ENCODE data around the gene KCNQ1. TPM values are rescaled to one million over a fixed set of nuclear protein-coding genes. Genes with fewer than 3 reads are reported as not detected.

KCNQ1 gene
- total and polyA plus RNA-seq, 2 experiments from 2014 or later, result 0.45 to 0.87 TPM

DNA sequence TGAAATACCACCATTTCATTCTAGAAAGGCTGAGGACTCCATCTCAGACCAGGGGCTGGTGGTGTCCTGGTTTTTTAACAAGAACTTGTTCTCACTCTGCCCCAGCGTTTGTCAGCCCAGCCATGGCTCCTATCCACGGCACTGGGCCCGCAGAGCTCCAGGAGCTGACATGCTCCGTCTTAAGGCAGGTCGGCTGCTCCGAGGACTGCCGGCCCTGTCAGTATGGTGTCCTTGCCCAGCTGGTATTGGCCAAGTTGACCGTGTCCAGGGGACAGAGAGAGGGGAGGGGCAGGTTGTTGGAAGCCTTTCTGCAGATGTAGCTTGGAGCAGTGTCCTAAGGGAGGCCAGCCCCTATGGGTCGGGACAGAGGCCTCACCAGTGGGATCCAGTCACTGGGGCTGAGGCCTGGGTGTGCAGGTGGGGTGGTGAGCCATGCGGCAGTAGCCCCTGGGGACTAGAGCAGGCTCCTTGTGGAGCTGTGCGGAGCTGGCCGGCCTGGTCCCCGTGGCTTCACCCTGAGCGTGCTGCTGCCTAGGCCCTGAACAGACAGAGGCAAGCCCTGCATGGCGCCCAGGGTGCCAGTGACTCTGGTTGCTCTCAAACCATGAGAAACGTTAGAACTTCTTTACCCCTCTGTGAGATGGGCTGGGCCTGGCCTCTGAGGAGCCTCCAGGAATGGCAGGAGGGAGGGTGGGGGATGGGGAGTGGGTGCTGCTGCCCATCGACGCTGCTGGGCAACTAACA lies 294.9 kb downstream of the KCNQ1 start:
- peaks cover 15% of the 10 kb centered on the region; the same call in 1 of the 2 replicates for H3K27me3 ChIP-seq (ENCODE audit: insufficient read depth)
- H3K27me3 Mint-ChIP-seq (ENCODE audit: insufficient read depth, low read depth, poor library complexity), result peaks cover 35% of the 10 kb centered on the region

More for the DNA sequence above, 294.9 kb downstream of the KCNQ1 start:
- Histone ChIP-seq H2AFZ (no peak overlapping the region), H3K36me3 (ENCODE audit: insufficient read depth) (no peaks in the 10 kb centered on the region), H3K4me3 (no peak overlapping the region), H3F3A (replicated peaks; ENCODE audit: low read depth) (no peaks in the 10 kb centered on the region), H3K4me2 (no peak overlapping the region), H3K79me2 (replicated peaks; ENCODE audit: insufficient read depth) (no peaks in the 10 kb centered on the region), H3K4me1 (ENCODE audit: insufficient read depth) (no peaks in the 10 kb centered on the region), H3K27ac (ENCODE audit: low read depth) (no peak overlapping the region), H3K9me2 (ENCODE audit: insufficient read depth) (no peaks in the 10 kb centered on the region), H4K20me1 (replicated peaks; ENCODE audit: insufficient read depth) (no peaks in the 10 kb centered on the region)
- Mint-ChIP-seq H3K27ac (no peak overlapping the region), H3K4me3 (no peak overlapping the region; the same call in 2 of the 3 replicates), H3K9me3 (peaks cover 3% of the 10 kb centered on the region; the same call in 1 of the 3 replicates), H3K36me3 (ENCODE audit: low read depth) (no peaks in the 10 kb centered on the region), H3K4me1 (no peaks in the 10 kb centered on the region; the same call in 1 of the 3 replicates)
- DNase-seq (ENCODE audit: low spot score) (no peak), ATAC-seq (no peak)
- TF ChIP-seq ZNF114 (CRISPR knock-in tag; IDR thresholded peaks at IDR 0.05) (no peak), CTCF (conservative IDR thresholded peaks at IDR 0.05; ENCODE audit: low read depth in 2 of 2) (no peak), CREB1 (CRISPR knock-in tag; IDR thresholded peaks at IDR 0.05; ENCODE audit: low read depth) (no peak), JUNB (IDR thresholded peaks at IDR 0.05; ENCODE audit: unreplicated experiment) (no peak), POLR2AphosphoS5 (IDR thresholded peaks at IDR 0.05; ENCODE audit: low read depth) (no peak), EZH2phosphoT487 (IDR thresholded peaks at IDR 0.05; ENCODE audit: unreplicated experiment) (no peak), ZNF331 (CRISPR knock-in tag; IDR thresholded peaks at IDR 0.05; ENCODE audit: low read depth) (no peak), NANOG (IDR thresholded peaks at IDR 0.05; ENCODE audit: borderline replicate concordance) (no peak), STAT1 (IDR thresholded peaks at IDR 0.05; ENCODE audit: unreplicated experiment) (no peak), EZH2 (IDR thresholded peaks at IDR 0.05; ENCODE audit: low read depth, unreplicated experiment) (no peak)
- TF ChIP-seq, protein P1, sequence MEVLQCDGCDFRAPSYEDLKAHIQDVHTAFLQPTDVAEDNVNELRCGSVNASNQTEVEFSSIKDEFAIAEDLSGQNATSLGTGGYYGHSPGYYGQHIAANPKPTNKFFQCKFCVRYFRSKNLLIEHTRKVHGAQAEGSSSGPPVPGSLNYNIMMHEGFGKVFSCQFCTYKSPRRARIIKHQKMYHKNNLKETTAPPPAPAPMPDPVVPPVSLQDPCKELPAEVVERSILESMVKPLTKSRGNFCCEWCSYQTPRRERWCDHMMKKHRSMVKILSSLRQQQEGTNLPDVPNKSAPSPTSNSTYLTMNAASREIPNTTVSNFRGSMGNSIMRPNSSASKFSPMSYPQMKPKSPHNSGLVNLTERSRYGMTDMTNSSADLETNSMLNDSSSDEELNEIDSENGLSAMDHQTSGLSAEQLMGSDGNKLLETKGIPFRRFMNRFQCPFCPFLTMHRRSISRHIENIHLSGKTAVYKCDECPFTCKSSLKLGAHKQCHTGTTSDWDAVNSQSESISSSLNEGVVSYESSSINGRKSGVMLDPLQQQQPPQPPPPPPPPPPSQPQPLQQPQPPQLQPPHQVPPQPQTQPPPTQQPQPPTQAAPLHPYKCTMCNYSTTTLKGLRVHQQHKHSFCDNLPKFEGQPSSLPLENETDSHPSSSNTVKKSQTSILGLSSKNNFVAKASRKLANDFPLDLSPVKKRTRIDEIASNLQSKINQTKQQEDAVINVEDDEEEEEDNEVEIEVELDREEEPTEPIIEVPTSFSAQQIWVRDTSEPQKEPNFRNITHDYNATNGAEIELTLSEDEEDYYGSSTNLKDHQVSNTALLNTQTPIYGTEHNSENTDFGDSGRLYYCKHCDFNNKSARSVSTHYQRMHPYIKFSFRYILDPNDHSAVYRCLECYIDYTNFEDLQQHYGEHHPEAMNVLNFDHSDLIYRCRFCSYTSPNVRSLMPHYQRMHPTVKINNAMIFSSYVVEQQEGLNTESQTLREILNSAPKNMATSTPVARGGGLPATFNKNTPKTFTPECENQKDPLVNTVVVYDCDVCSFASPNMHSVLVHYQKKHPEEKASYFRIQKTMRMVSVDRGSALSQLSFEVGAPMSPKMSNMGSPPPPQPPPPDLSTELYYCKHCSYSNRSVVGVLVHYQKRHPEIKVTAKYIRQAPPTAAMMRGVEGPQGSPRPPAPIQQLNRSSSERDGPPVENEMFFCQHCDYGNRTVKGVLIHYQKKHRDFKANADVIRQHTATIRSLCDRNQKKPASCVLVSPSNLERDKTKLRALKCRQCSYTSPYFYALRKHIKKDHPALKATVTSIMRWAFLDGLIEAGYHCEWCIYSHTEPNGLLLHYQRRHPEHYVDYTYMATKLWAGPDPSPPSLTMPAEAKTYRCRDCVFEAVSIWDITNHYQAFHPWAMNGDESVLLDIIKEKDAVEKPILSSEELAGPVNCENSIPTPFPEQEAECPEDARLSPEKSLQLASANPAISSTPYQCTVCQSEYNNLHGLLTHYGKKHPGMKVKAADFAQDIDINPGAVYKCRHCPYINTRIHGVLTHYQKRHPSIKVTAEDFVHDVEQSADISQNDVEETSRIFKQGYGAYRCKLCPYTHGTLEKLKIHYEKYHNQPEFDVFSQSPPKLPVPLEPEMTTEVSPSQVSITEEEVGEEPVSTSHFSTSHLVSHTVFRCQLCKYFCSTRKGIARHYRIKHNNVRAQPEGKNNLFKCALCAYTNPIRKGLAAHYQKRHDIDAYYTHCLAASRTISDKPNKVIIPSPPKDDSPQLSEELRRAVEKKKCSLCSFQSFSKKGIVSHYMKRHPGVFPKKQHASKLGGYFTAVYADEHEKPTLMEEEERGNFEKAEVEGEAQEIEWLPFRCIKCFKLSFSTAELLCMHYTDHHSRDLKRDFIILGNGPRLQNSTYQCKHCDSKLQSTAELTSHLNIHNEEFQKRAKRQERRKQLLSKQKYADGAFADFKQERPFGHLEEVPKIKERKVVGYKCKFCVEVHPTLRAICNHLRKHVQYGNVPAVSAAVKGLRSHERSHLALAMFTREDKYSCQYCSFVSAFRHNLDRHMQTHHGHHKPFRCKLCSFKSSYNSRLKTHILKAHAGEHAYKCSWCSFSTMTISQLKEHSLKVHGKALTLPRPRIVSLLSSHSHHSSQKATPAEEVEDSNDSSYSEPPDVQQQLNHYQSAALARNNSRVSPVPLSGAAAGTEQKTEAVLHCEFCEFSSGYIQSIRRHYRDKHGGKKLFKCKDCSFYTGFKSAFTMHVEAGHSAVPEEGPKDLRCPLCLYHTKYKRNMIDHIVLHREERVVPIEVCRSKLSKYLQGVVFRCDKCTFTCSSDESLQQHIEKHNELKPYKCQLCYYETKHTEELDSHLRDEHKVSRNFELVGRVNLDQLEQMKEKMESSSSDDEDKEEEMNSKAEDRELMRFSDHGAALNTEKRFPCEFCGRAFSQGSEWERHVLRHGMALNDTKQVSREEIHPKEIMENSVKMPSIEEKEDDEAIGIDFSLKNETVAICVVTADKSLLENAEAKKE (CRISPR knock-in tag; IDR thresholded peaks at IDR 0.05), result no peak
- TF ChIP-seq, protein P2, sequence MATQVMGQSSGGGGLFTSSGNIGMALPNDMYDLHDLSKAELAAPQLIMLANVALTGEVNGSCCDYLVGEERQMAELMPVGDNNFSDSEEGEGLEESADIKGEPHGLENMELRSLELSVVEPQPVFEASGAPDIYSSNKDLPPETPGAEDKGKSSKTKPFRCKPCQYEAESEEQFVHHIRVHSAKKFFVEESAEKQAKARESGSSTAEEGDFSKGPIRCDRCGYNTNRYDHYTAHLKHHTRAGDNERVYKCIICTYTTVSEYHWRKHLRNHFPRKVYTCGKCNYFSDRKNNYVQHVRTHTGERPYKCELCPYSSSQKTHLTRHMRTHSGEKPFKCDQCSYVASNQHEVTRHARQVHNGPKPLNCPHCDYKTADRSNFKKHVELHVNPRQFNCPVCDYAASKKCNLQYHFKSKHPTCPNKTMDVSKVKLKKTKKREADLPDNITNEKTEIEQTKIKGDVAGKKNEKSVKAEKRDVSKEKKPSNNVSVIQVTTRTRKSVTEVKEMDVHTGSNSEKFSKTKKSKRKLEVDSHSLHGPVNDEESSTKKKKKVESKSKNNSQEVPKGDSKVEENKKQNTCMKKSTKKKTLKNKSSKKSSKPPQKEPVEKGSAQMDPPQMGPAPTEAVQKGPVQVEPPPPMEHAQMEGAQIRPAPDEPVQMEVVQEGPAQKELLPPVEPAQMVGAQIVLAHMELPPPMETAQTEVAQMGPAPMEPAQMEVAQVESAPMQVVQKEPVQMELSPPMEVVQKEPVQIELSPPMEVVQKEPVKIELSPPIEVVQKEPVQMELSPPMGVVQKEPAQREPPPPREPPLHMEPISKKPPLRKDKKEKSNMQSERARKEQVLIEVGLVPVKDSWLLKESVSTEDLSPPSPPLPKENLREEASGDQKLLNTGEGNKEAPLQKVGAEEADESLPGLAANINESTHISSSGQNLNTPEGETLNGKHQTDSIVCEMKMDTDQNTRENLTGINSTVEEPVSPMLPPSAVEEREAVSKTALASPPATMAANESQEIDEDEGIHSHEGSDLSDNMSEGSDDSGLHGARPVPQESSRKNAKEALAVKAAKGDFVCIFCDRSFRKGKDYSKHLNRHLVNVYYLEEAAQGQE (IDR thresholded peaks at IDR 0.05; ENCODE audit: unreplicated experiment), result no peak
- TF ChIP-seq, protein P3, sequence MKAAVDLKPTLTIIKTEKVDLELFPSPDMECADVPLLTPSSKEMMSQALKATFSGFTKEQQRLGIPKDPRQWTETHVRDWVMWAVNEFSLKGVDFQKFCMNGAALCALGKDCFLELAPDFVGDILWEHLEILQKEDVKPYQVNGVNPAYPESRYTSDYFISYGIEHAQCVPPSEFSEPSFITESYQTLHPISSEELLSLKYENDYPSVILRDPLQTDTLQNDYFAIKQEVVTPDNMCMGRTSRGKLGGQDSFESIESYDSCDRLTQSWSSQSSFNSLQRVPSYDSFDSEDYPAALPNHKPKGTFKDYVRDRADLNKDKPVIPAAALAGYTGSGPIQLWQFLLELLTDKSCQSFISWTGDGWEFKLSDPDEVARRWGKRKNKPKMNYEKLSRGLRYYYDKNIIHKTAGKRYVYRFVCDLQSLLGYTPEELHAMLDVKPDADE (IDR thresholded peaks at IDR 0.05), result no peak

All from GM23338 (cell line).